Colonic mucosa (tissue), 4 donors: ENCODE results near the gene SELENBP1. TPM values are rescaled to one million over a fixed set of nuclear protein-coding genes. Genes with fewer than 3 reads are reported as not detected.

Source experiments
- DNase-seq: peaks from one replicate; pipeline ENCODE4 v3.0.0-alpha.2; 2020
- H3K27ac ChIP-seq: fragments of 200-600 bp; one replicate; pipeline ENCODE4 v1.8.0; 2021
- H3K27me3 ChIP-seq: fragments of 200-600 bp; one replicate; pipeline ENCODE4 v1.8.0; 2021
- H3K36me3 ChIP-seq: fragments of 200-600 bp; one replicate; pipeline ENCODE4 v1.8.0; 2021
- H3K4me1 ChIP-seq: fragments of 200-600 bp; one replicate; pipeline ENCODE4 v1.8.0; 2021; ENCODE audit warnings: mild to moderate bottlenecking
- H3K4me3 ChIP-seq: fragments of 200-600 bp; one replicate; pipeline ENCODE4 v1.8.0; 2021
- H3K9ac ChIP-seq, 2 donors: one replicate each; pipeline ENCODE4 v1.7.0; 2013; ENCODE audit warnings: control low read depth in 2 of 2, low read depth in 2 of 2, low read length in 2 of 2
- H3K9me3 ChIP-seq: fragments of 200-600 bp; one replicate; pipeline ENCODE4 v1.8.0; 2021
- intact Hi-C: fragments of 100-400 bp; cut with DNase I; formaldehyde crosslinking; loops from one replicate; pipeline ENCODE4 v1.14.1; 2022
- total RNA-seq, 2 donors: library from RNA; stranded (reverse); fragmentation: NEBNext Ultra II Directional in 1 of 2; extraction: Animal tissue kit (Norgen Biotek cat#: 25700) in 1 of 2; gene quantifications; one replicate each; pipeline ENCODE4 v1.2.1, GENCODE V29; 2021
- TF ChIP-seq, protein P1 (sequence below): fragments of 200-600 bp; IDR thresholded peaks from one replicate; pipeline ENCODE4 v1.8.0; 2022; ENCODE audit warnings: antibody characterized with exemption, mild to moderate bottlenecking
- donor health status: healthy.
- donor health status: DM: no; HTN: no; CAD: no.
- donor health status: DM: no; HTN: no; CAD: no.

Gene SELENBP1
- total RNA-seq, 2 donors from 2014 or later: 744 to 902 TPM

DNA sequence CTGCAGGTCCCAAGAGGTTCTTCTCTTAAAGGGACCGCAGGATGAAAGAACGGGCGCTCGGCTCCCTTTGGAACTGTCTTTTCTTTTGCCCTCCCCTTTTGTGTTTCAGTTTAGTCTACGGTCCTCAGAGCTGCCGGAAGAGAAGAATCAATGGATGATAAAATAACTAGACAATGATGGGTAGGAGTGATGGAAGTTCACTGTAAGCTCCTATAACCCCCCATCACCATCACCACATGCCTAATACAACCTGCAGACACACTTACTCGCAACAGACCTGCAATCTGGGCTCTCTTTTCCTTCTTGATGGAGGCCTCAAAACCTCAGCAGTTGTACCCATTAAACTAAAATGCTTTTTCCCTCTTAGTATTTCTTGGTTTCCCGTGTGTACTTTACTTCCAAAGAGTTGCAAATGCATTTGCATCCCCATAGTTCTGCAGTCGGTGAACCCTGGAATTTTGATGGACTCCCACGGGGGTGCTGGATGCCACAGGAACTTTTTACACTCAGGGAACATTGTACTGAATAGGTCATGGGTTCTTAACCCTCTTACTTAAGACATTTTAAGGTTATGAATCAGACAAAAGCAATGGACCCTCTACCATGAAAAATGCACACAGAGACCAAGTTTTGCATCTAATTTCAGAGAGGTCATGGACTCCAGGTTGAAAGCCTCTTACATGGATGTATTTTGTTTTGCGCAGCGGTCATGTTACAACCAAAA, 24.8 kb downstream of the SELENBP1 start:
- Histone ChIP-seq H3K27ac (peak overlapping the region; percentile 89), H3K36me3 (no peaks in the 10 kb centered on the region), H3K4me1 (peaks cover 5% of the 10 kb centered on the region), H3K9ac (peak overlapping the region in 1 of 2 donors; percentile 59), H3K9me3 (no peaks in the 10 kb centered on the region), H3K27me3 (no peaks in the 10 kb centered on the region), H3K4me3 (peak overlapping the region; percentile 49)
- intact Hi-C loops: no loop called here
- TF ChIP-seq, protein P1, sequence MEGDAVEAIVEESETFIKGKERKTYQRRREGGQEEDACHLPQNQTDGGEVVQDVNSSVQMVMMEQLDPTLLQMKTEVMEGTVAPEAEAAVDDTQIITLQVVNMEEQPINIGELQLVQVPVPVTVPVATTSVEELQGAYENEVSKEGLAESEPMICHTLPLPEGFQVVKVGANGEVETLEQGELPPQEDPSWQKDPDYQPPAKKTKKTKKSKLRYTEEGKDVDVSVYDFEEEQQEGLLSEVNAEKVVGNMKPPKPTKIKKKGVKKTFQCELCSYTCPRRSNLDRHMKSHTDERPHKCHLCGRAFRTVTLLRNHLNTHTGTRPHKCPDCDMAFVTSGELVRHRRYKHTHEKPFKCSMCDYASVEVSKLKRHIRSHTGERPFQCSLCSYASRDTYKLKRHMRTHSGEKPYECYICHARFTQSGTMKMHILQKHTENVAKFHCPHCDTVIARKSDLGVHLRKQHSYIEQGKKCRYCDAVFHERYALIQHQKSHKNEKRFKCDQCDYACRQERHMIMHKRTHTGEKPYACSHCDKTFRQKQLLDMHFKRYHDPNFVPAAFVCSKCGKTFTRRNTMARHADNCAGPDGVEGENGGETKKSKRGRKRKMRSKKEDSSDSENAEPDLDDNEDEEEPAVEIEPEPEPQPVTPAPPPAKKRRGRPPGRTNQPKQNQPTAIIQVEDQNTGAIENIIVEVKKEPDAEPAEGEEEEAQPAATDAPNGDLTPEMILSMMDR: no peak
- no peak for DNase-seq

DNA sequence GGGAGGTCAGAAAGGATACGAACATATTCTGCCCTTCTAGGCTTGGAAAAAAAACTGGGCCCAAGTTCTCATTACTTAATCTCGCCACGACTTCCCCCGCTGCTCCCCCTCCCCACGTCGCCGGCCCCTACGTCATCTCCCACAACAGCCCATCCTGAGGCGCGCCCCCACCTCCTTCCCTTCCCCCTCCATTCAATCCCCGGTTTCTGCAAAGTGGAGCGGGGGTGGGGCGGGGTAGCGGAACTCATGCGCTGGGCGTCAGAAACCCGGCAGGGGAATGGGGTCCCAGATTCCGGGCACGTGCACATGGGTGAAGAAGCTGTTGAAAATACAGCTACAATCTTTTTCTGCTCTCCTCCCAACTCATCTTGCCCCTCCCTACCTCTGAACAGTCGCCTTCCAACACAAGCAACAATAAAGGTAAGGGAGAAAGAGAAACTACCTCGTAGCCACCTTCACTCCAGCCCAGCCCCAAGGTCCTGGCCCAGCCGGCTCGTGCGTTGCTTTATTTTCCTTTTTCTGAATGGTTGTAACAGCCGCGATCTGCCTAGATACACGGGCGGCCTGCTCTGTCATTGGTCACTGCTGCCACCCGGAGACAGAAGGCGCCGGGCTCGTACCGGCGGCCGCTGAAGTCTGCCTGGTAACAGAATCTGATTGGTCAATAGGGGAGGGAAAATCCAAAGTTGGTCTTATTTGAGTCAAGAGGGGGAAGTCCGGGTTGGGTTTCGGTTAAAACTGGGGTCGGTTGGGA, 25.6 kb downstream of the SELENBP1 start, which contains the start of gene RFX5:
Gene RFX5 (minus strand): TSS at position 484 of the 754 bp plus-strand sequence. CDS start 932 bp downstream, outside the sequence.
- H3K9ac ChIP-seq: peak within 1 kb of the TSS; percentile 84 to 87
- H3K4me3 ChIP-seq: peak within 1 kb of the TSS; percentile 49
- TF ChIP-seq, protein P1: no peak
- H3K4me1 ChIP-seq: peaks cover 5% of the 10 kb centered on the region
- H3K27me3 ChIP-seq: no peaks in the 10 kb centered on the region
- no peaks in the 10 kb centered on the region for H3K9me3 ChIP-seq
- intact Hi-C loops: no loop called here
- peak; percentile 96 for DNase-seq
- H3K36me3 ChIP-seq: no peaks in the 10 kb centered on the region
- H3K27ac ChIP-seq: peak within 1 kb of the TSS; percentile 89

DNA sequence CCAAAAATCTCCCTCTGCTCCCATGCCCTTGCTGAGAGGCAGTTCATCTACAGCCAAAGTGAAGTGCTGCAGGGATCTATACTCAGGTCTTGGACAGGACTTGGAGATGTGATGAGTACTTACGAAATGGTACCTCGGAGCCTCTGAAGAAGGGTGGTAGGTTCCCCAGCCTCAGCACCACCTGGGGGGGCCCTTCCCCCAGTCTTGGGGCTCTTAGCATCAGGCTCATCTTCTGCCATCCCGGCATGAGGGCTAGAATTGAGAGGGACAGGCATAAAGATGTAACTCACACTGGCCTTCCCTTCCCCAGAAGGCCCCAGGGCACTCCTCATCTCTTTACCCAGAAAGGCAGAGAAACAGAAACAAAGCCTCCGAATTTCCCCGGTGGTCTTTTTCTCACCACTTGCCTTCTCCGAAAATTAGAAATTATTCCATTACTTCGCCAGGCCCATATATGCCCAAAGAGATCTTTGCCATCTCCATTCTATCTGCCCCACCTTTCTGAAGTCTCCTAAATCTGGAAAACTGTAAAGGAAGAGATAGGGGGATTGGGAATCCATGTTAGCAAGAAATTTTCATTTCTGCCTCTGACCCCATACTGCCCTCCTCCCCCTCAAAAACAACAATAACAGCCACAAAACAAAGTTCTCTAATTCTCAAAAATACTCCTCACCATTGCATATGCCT, 26.3 kb downstream of the SELENBP1 start:
- TF ChIP-seq, protein P1: no peak
- intact Hi-C loops: no loop called here
- H3K9ac ChIP-seq: peak overlapping the region; percentile 84 to 87
- H3K9me3 ChIP-seq: no peaks in the 10 kb centered on the region
- no peaks in the 10 kb centered on the region for H3K36me3 ChIP-seq
- peaks cover 5% of the 10 kb centered on the region for H3K4me1 ChIP-seq
- DNase-seq: no peak
- peak overlapping the region; percentile 89 for H3K27ac ChIP-seq
- no peaks in the 10 kb centered on the region for H3K27me3 ChIP-seq
- peak overlapping the region; percentile 49 for H3K4me3 ChIP-seq

DNA sequence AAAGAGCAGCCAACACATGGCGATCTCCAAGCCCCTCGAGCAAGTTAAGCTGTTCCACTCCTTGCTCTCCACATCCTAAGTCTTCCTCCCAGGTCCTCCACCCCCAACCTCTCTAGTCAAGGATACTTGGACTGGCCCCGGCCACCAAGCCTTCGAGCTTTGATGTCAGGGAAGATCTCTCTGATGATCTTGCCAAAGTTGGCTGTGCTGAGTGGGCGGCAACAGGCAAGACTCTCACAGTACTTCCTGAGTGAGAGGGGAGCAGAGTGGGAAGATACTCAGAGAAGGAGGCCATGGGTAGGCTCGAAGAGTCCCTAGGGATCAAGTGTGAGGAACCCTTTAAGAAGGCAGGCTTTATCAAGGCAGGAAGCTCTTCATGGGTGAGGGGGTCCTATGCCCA, 28.2 kb downstream of the SELENBP1 start:
- Histone ChIP-seq H3K4me3 (no peak overlapping the region), H3K27me3 (no peaks in the 10 kb centered on the region), H3K9ac (no peak overlapping the region), H3K36me3 (no peaks in the 10 kb centered on the region), H3K27ac (no peak overlapping the region), H3K9me3 (no peaks in the 10 kb centered on the region), H3K4me1 (peaks cover 5% of the 10 kb centered on the region)
- no peak for DNase-seq
- TF ChIP-seq, protein P1: no peak
- intact Hi-C loops: loop anchor here (5.0 kb wide), 2 partner anchors 42 to 53 kb away; partner anchors contain the start of gene PSMB4

DNA sequence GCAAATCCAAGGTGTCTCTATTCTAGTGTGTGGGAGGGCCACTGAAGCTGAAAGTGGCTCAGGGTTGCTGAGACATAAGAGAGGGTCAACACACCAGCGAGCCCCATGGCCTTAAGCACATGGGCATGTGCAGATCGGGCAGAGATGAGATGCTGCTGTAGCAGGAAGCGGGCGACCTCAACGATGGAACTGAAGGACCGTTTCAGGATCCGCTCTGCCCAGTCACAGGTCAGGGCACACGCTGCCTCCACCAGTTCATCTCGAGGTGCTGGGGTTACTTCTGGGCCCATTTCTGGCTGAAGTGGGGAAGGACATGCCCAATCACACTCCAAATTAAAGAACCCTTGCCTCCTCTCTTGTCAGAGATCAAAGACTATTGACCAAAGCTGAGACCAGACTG, 28.9 kb downstream of the SELENBP1 start:
- H3K4me3 ChIP-seq: no peak overlapping the region
- H3K4me1 ChIP-seq: peaks cover 5% of the 10 kb centered on the region
- no peak overlapping the region for H3K9ac ChIP-seq
- no peak for DNase-seq
- H3K9me3 ChIP-seq: no peaks in the 10 kb centered on the region
- TF ChIP-seq, protein P1: no peak
- H3K27ac ChIP-seq: no peak overlapping the region
- intact Hi-C loops: loop anchor here (5.0 kb wide), 2 partner anchors 41 to 54 kb away; partner anchors contain the start of gene PSMB4
- H3K36me3 ChIP-seq: no peaks in the 10 kb centered on the region
- H3K27me3 ChIP-seq: no peaks in the 10 kb centered on the region
